HFFc6 (cell line): Measurements from ENCODE around the gene NEK9. TPM values are rescaled to one million over a fixed set of nuclear protein-coding genes. Genes with fewer than 3 reads are reported as not detected.
A peak's percentile ranks its signal among the peaks of the same experiment; 100 is the strongest.

ENCODE experiments used
- DNase-seq: peaks from one replicate; pipeline ENCODE4 v3.0.0-alpha.2; 2018
- H3K27ac Mint-ChIP-seq: 2 replicates; pipeline ENCODE4 v1.8.0; 2020; ENCODE audit warnings: mild to moderate bottlenecking, mixed read lengths
- H3K27me3 Mint-ChIP-seq: 2 replicates; pipeline ENCODE4 v1.8.0; 2021; ENCODE audit warnings: mild to moderate bottlenecking, moderate library complexity, mixed read lengths; ENCODE audit not compliant: insufficient read depth
- H3K36me3 Mint-ChIP-seq: 2 replicates; pipeline ENCODE4 v1.8.0; 2021; ENCODE audit warnings: low read depth, mixed read lengths
- H3K4me1 Mint-ChIP-seq: 2 replicates; pipeline ENCODE4 v1.8.0; 2020; ENCODE audit warnings: low read depth, mixed read lengths
- H3K4me3 Mint-ChIP-seq: 2 replicates; pipeline ENCODE4 v1.8.0; 2020; ENCODE audit warnings: mild to moderate bottlenecking, moderate library complexity, mixed read lengths
- H3K9me3 Mint-ChIP-seq: 2 replicates; pipeline ENCODE4 v1.8.0; 2020; ENCODE audit warnings: mild to moderate bottlenecking, mixed read lengths
- CTCF ChIP-seq: fragments of 200-600 bp; sonication (generic); IDR thresholded peaks from 2 replicates; pipeline ENCODE4 v1.5.0; 2021; ENCODE audit warnings: antibody characterized with exemption, mild to moderate bottlenecking
- long read RNA-seq: library from polyadenylated mRNA; unstranded; transcript quantifications from one replicate; pipeline ENCODE4 v2.0.0, GENCODE V29; 2019
- total RNA-seq, 6 experiments: library from RNA; stranded (reverse); fragmentation: NEBNext Ultra II Directional; extraction: Animal tissue kit (Norgen Biotek cat#: 25700); gene quantifications; 2 replicates in 1 of 6; 3 replicates in 5 of 6; pipeline ENCODE4 v1.2.3, GENCODE V29; 2021

Gene NEK9
- 10 to 100 TPM; 67.6 to 79.4 (median 69.4) TPM for total RNA-seq
- long read RNA-seq, partial matches to known transcripts: 2 of 18 reads
- long read RNA-seq, other reads (novel, unspliced or antisense): 16 of 18 reads

GRCh38 chr14:75126679-75127473 is at the start of gene NEK9:
TSS of gene NEK9 (minus strand) at chr14:75127048. CDS start at chr14:75126921, 127 bp downstream.
- H3K9me3 Mint-ChIP-seq: no peaks in the 10 kb centered on the region
- H3K4me1 Mint-ChIP-seq: peaks cover 48% of the 10 kb centered on the region
- H3K27me3 Mint-ChIP-seq: no peaks in the 10 kb centered on the region
- peak within 1 kb of the TSS; percentile 93 for H3K4me3 Mint-ChIP-seq
- DNase-seq: peak; percentile 82
- TF ChIP-seq CTCF: no peak; the same call in 1 of the 2 replicates
- peaks cover 14% of the 10 kb centered on the region for H3K36me3 Mint-ChIP-seq
- H3K27ac Mint-ChIP-seq: peak within 1 kb of the TSS; percentile 97

- H3K27ac Mint-ChIP-seq: peak within 1 kb of the TSS; percentile 99
- peaks cover 13% of the 10 kb centered on the region for H3K36me3 Mint-ChIP-seq
- TF ChIP-seq CTCF: no peak
- DNase-seq: peak; percentile 71
- H3K27me3 Mint-ChIP-seq: no peaks in the 10 kb centered on the region
- H3K9me3 Mint-ChIP-seq: no peaks in the 10 kb centered on the region
- peaks cover 33% of the 10 kb centered on the region for H3K4me1 Mint-ChIP-seq
- peak within 1 kb of the TSS; percentile 96 for H3K4me3 Mint-ChIP-seq
These were observed 49.4 kb upstream of the NEK9 start, which contains the start of gene TMED10 for GRCh38 chr14:75176142-75176820. TSS of gene TMED10 (minus strand) at chr14:75176612. CDS start at chr14:75176579, 33 bp downstream.

GRCh38 chr14:75175677-75176141 is 48.9 kb upstream of the NEK9 start:
- Mint-ChIP-seq H3K36me3 (peaks cover 13% of the 10 kb centered on the region), H3K27ac (peak overlapping the region; percentile 99), H3K9me3 (no peaks in the 10 kb centered on the region), H3K4me3 (peak overlapping the region; percentile 96), H3K4me1 (peaks cover 37% of the 10 kb centered on the region), H3K27me3 (no peaks in the 10 kb centered on the region)
- no peak for TF ChIP-seq CTCF
- DNase-seq: peak; percentile 26

GRCh38 chr14:75174066-75174465 is 47.2 kb upstream of the NEK9 start:
- peak overlapping the region; percentile 96 for H3K4me3 Mint-ChIP-seq
- peaks cover 46% of the 10 kb centered on the region for H3K4me1 Mint-ChIP-seq
- H3K27ac Mint-ChIP-seq: no peak overlapping the region; the same call in 1 of the 2 replicates
- peaks cover 13% of the 10 kb centered on the region for H3K36me3 Mint-ChIP-seq
- DNase-seq: no peak
- no peaks in the 10 kb centered on the region for H3K27me3 Mint-ChIP-seq
- H3K9me3 Mint-ChIP-seq: no peaks in the 10 kb centered on the region
- TF ChIP-seq CTCF: no peak

GRCh38 chr14:75170772-75171171 is 43.9 kb upstream of the NEK9 start:
- no peak overlapping the region for H3K4me3 Mint-ChIP-seq
- no peak for TF ChIP-seq CTCF
- no peak overlapping the region for H3K27ac Mint-ChIP-seq
- H3K4me1 Mint-ChIP-seq: peaks cover 53% of the 10 kb centered on the region
- DNase-seq: no peak
- no peaks in the 10 kb centered on the region for H3K27me3 Mint-ChIP-seq
- peaks cover 17% of the 10 kb centered on the region for H3K36me3 Mint-ChIP-seq
- H3K9me3 Mint-ChIP-seq: no peaks in the 10 kb centered on the region
